GM12864 (cell line): ENCODE measurements around the gene SERPINA3.
"Not testable (repeated sequence)": the region's sequence is repeated elsewhere in the genome, so short reads cannot be mapped to it uniquely, and the experiment has no call there.

Experiments used
- DNase-seq: peaks from one replicate; pipeline ENCODE4 v3.0.0-alpha.2; 2011; ENCODE audit warnings: low read depth
- H3K4me3 ChIP-seq: 2 replicates; pipeline ENCODE4 v1.5.1; 2011; ENCODE audit warnings: mild to moderate bottlenecking, low read depth, low read length, control low read depth
- CTCF ChIP-seq: IDR thresholded peaks from 2 replicates; pipeline ENCODE4 v1.5.1; 2011; ENCODE audit warnings: low read depth, mild to moderate bottlenecking, moderate library complexity, low read length, control low read depth, inconsistent platforms; ENCODE audit errors: missing control alignments

The SERPINA3 gene

GRCh38 chr14:94575730-94576585, 36.2 kb upstream of the SERPINA3 start:
- no peak overlapping the region for H3K4me3 ChIP-seq
- no peak for TF ChIP-seq CTCF
- no peak for DNase-seq

GRCh38 chr14:94577472-94577871, 34.7 kb upstream of the SERPINA3 start:
- DNase-seq, H3K4me3 ChIP-seq: not testable (repeated sequence)

GRCh38 chr14:94578712-94579111, 33.5 kb upstream of the SERPINA3 start:
- TF ChIP-seq CTCF = no peak
- DNase-seq = no peak
- H3K4me3 ChIP-seq = no peak overlapping the region

- no peak for DNase-seq
- TF ChIP-seq CTCF = no peak
- no peak within 1 kb of the TSS for H3K4me3 ChIP-seq
Observed at GRCh38 chr14:94581127-94581999, 30.8 kb upstream of the SERPINA3 start, which contains the start of gene SERPINA5. Gene SERPINA5, plus strand, starts transcription at chr14:94581426. Its CDS starts 5,937 bp downstream, at chr14:94587363.

- no peak for DNase-seq
- H3K4me3 ChIP-seq = no peak overlapping the region
- no peak for TF ChIP-seq CTCF
Observed at GRCh38 chr14:94582199-94582750, 29.9 kb upstream of the SERPINA3 start.

GRCh38 chr14:94582851-94583250, 29.3 kb upstream of the SERPINA3 start:
- no peak overlapping the region for H3K4me3 ChIP-seq
- TF ChIP-seq CTCF = no peak
- no peak for DNase-seq

GRCh38 chr14:94583557-94583956, 28.6 kb upstream of the SERPINA3 start:
- no peak for DNase-seq
- no peak for TF ChIP-seq CTCF
- no peak overlapping the region for H3K4me3 ChIP-seq
